ENCODE data around the gene FOXP1. TPM values are rescaled to one million over a fixed set of nuclear protein-coding genes. Genes with fewer than 3 reads are reported as not detected.

The FOXP1 gene
- total and polyA plus RNA-seq, 2 experiments from 2014 or later = 76.8 to 99.8 TPM

DNA sequence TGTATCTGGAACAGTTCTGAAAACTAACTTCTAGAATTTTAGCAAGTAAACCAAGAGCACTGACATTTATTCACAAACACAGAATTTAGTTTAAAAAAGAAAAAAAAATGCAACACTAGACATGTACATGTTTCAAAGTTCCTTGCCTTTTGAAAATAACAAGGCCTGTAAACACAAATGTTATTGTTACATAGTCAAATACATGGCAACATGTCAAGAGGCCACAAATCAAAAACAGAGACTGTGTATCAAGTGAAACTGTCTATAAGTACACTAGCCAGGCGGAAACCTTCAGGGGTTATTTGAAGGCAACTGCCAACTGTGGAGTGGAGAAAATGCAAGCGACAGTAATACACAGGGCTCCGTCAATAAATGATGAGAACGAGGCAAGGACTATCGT, 547.6 kb downstream of the FOXP1 start:
- Histone ChIP-seq H2AFZ (no peak overlapping the region), H3K4me3 (no peak overlapping the region), H3K4me2 (no peak overlapping the region), H3K9me2 (replicated peaks; ENCODE audit: insufficient read depth) (no peaks in the 10 kb centered on the region), H3K9me3 (ENCODE audit: low read depth) (no peaks in the 10 kb centered on the region), H3K79me2 (peaks cover 85% of the 10 kb centered on the region), H3K27me3 (no peaks in the 10 kb centered on the region), H3K27ac (no peak overlapping the region), H4K20me1 (ENCODE audit: insufficient read depth, poor library complexity, severe bottlenecking) (peaks cover 4% of the 10 kb centered on the region), H3K4me1 (ENCODE audit: insufficient read depth) (peaks cover 4% of the 10 kb centered on the region), H3K36me3 (replicated peaks; ENCODE audit: insufficient read depth, low read depth) (no peaks in the 10 kb centered on the region)
- no peak for DNase-seq (ENCODE audit: low spot score)
- TF ChIP-seq EZH2 (IDR thresholded peaks at IDR 0.05; ENCODE audit: borderline replicate concordance) (no peak), CTCF (IDR thresholded peaks at IDR 0.05; ENCODE audit: poor library complexity) (no peak), EZH2phosphoT487 (IDR thresholded peaks at IDR 0.05; ENCODE audit: low read depth, severe bottlenecking, unreplicated experiment) (no peak)
- 56% methylated on average over 5 of the region's 5 CpGs for WGBS (ENCODE audit: low lambda C conversion rate, missing lambda C conversion rate)

GRCh38 chr3:71035314-71035713, 548.2 kb downstream of the FOXP1 start:
- Histone ChIP-seq H3K9me3 (ENCODE audit: low read depth) (no peaks in the 10 kb centered on the region), H3K4me1 (ENCODE audit: insufficient read depth) (peaks cover 4% of the 10 kb centered on the region), H3K27me3 (no peaks in the 10 kb centered on the region), H2AFZ (no peak overlapping the region), H3K4me2 (no peak overlapping the region), H3K4me3 (no peak overlapping the region), H3K27ac (no peak overlapping the region), H3K79me2 (peaks cover 85% of the 10 kb centered on the region), H3K36me3 (replicated peaks; ENCODE audit: insufficient read depth, low read depth) (no peaks in the 10 kb centered on the region), H4K20me1 (ENCODE audit: insufficient read depth, poor library complexity, severe bottlenecking) (peaks cover 4% of the 10 kb centered on the region), H3K9me2 (replicated peaks; ENCODE audit: insufficient read depth) (no peaks in the 10 kb centered on the region)
- WGBS (ENCODE audit: low lambda C conversion rate, missing lambda C conversion rate) = 69% methylated on average over 5 of the region's 5 CpGs
- DNase-seq (ENCODE audit: low spot score) = no peak
- TF ChIP-seq EZH2 (IDR thresholded peaks at IDR 0.05; ENCODE audit: borderline replicate concordance) (no peak), CTCF (IDR thresholded peaks at IDR 0.05; ENCODE audit: poor library complexity) (no peak), EZH2phosphoT487 (IDR thresholded peaks at IDR 0.05; ENCODE audit: low read depth, severe bottlenecking, unreplicated experiment) (no peak)

GRCh38 chr3:71033681-71034220, 549.8 kb downstream of the FOXP1 start:
- H3K36me3 ChIP-seq (replicated peaks; ENCODE audit: insufficient read depth, low read depth) = no peaks in the 10 kb centered on the region
- H3K27me3 ChIP-seq = no peaks in the 10 kb centered on the region
- H4K20me1 ChIP-seq (ENCODE audit: insufficient read depth, poor library complexity, severe bottlenecking) = peaks cover 4% of the 10 kb centered on the region
- H3K4me3 ChIP-seq = no peak overlapping the region
- peaks cover 87% of the 10 kb centered on the region for H3K79me2 ChIP-seq
- no peak for DNase-seq (ENCODE audit: low spot score)
- no peak for TF ChIP-seq EZH2 (IDR thresholded peaks at IDR 0.05; ENCODE audit: borderline replicate concordance)
- no peak for TF ChIP-seq EZH2phosphoT487 (IDR thresholded peaks at IDR 0.05; ENCODE audit: low read depth, severe bottlenecking, unreplicated experiment)
- no peak for TF ChIP-seq CTCF (IDR thresholded peaks at IDR 0.05; ENCODE audit: poor library complexity)
- 86% methylated on average over 9 of the region's 9 CpGs for WGBS (ENCODE audit: low lambda C conversion rate, missing lambda C conversion rate)
- no peak overlapping the region for H3K4me2 ChIP-seq
- no peak overlapping the region for H3K27ac ChIP-seq
- H3K4me1 ChIP-seq (ENCODE audit: insufficient read depth) = peaks cover 4% of the 10 kb centered on the region
- no peaks in the 10 kb centered on the region for H3K9me3 ChIP-seq (ENCODE audit: low read depth)
- H2AFZ ChIP-seq = no peak overlapping the region
- no peaks in the 10 kb centered on the region for H3K9me2 ChIP-seq (replicated peaks; ENCODE audit: insufficient read depth)
